T47D (cell line): Measurements from ENCODE around the gene TNFAIP8.
A peak's percentile ranks its signal among the peaks of the same experiment; 100 is the strongest.
"Not testable (repeated sequence)": the region's sequence is repeated elsewhere in the genome, so short reads cannot be mapped to it uniquely, and the experiment has no call there.

Experiments used
- DNase-seq, 2 experiments: peaks; one replicate each; pipeline versions ENCODE4 v3.0.0 to v3.0.0-alpha.2; 2011 to 2012; ENCODE audit warnings: low read depth in 1 of 2, low spot score in 1 of 2
- JUND ChIP-seq: IDR thresholded peaks from 2 replicates; pipeline ENCODE4 v1.6.1; 2012; ENCODE audit warnings: low read depth
- in situ Hi-C: cut with HindIII; loops from 2 replicates; pipeline ENCODE4 v1.10.0; 2016; ENCODE audit warnings: low sequenced_read_pairs, low pct_unique_long_range_greater_than_20kb

Gene TNFAIP8

GRCh38 chr5:119398727-119399466 lies 43.1 kb downstream of the TNFAIP8 start:
- no peak for DNase-seq
- in situ Hi-C loops: no loop called here
- no peak for TF ChIP-seq JUND

GRCh38 chr5:119400245-119400644 lies 44.4 kb downstream of the TNFAIP8 start:
- TF ChIP-seq JUND: no peak
- DNase-seq: no peak
- in situ Hi-C loops: no loop called here

DNA sequence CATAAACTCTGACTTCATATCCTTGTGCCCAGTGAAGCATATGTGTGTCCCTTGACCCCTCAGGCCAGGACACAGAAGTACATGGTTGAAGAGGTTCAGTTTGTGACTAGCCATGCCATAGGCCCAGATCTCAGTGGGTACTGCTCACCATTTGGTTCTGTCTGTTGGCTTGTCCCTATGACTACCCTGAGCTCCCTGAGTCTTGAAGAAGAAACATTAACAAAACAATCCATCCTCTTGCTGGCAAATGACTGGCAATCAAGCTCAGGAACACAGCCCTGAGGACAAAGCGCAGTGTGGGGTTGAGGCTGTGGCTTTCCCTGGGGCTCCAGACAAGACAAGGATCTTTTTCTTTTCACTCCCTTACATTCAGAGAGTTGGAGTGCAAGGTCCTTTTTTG lies 46.3 kb downstream of the TNFAIP8 start:
- in situ Hi-C loops: no loop called here
- no peak for DNase-seq
- TF ChIP-seq JUND: no peak

DNA sequence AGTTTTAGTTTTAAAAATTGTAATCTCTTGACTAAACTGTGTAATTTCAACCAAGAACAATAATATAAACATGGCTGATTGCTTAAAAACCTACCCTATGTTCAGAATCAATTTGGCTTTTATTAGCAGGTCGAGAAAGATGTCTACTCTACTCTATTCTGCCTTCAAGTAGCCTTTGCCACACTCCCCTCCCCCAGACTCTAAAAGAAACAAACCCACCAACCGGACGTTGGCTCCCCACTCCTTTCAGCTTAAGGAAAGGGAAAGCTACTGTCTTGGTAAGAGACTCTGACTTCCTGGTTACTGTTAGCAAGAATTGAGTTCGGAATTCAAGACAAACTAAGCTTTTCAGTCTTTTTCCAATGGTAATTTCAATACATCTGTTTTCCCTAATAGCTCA lies 46.7 kb downstream of the TNFAIP8 start:
- no peak for DNase-seq
- TF ChIP-seq JUND: no peak
- in situ Hi-C loops: no loop called here

- no peak for DNase-seq
- in situ Hi-C loops: no loop called here
Observed at GRCh38 chr5:119404033-119404432, 48.2 kb downstream of the TNFAIP8 start.

GRCh38 chr5:119405419-119405818 lies 49.6 kb downstream of the TNFAIP8 start:
- in situ Hi-C loops: no loop called here
- DNase-seq: no peak
- TF ChIP-seq JUND: no peak

More at GRCh38 chr5:119404033-119404432, 48.2 kb downstream of the TNFAIP8 start:
- TF ChIP-seq JUND: no peak

- no peak for DNase-seq
- TF ChIP-seq JUND: no peak
- in situ Hi-C loops: no loop called here
Observed at GRCh38 chr5:119406551-119407110, 50.8 kb downstream of the TNFAIP8 start.

- in situ Hi-C loops: no loop called here
- DNase-seq: peak in 1 of 2 experiments; percentile 54
- no peak for TF ChIP-seq JUND
Observed at GRCh38 chr5:119409235-119409815, 53.5 kb downstream of the TNFAIP8 start.

DNA sequence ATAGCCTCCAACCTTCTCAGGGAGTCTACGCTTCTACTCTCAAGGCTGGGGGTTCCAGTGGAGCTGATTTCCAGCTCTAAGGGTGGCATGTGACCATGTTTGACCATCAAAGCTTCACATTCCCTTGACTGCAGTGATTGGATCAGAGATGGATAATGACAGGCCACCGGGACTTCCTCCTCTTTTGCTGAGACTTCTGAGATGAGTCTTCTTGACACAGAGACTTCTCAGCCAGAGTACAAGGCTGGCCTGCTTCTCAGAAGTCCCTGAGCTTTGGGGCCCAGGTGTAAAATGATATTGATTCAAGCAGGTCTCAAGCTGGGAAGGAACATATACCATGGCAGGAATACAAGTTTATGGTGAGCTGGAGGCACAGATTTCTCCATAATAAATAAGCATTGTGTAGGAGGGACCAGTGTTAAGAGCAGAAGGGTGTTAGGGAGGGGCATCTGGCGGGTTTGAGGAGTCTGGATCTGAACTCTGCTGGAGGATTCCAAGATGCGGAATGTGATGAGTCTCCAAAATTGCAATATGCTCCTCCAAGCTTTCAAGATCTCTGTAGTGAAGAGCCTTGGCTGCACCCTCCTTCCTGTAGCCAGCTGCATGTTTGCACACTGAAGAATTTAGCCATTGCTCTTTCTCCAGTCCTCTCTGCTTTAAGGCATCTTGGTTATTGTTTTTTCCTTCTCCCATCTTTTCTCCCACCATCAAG lies 54.8 kb downstream of the TNFAIP8 start:
- no peak for DNase-seq
- in situ Hi-C loops: no loop called here
- no peak for TF ChIP-seq JUND

DNA sequence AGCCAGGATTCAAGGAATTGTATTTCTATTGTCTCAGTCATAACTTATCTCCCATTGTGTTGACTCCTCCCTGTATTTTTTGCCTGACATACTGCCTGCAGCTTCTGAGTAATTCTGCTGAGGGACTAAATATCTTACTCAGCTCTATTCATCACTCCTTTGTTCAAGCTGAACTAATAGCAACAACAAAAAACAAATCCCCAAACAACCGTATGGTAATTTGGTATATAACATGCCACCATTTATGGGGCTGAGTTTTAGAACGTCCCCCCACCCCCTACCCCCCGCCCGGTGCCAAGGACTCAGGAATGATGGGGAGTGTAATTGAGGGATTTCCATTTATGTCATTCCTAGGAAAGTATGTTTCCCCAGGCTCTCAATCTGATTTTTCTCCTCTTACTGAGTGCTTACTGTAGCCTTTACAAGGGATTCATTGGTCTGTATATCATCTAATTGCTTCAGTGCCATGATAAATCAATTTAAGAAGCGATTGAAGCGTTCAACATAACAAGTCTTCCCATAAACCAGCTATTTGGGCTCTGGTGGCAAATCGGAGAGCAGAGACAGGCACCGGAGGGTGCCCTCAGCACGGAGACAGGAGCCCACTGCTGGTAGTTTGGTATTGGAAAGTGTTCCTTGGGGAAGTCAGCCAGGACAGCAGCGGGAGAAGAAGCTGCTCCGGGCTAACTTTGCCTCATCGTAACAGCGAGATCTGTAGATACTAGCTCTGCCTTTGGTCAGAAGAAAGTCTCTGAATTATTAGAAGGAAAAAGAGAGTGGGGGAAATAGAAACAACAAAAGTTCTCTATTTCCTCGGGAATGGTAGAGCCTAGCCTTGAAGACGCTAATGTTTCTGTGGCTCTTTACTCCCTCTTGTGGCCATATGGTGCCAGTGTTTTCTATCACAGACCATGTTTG lies 55.8 kb downstream of the TNFAIP8 start:
- in situ Hi-C loops: no loop called here
- no peak for TF ChIP-seq JUND
- DNase-seq: peak in 1 of 2 experiments; percentile 84

GRCh38 chr5:119412279-119413227 lies 56.7 kb downstream of the TNFAIP8 start:
- no peak for TF ChIP-seq JUND
- in situ Hi-C loops: no loop called here
- DNase-seq: no peak

GRCh38 chr5:119414124-119414734 lies 58.4 kb downstream of the TNFAIP8 start:
- in situ Hi-C loops, DNase-seq: not testable (repeated sequence)
